ENCODE measurements around the gene CCDC192.
"Not testable (repeated sequence)": the region's sequence is repeated elsewhere in the genome, so short reads cannot be mapped to it uniquely, and the experiment has no call there.

Gene CCDC192

DNA sequence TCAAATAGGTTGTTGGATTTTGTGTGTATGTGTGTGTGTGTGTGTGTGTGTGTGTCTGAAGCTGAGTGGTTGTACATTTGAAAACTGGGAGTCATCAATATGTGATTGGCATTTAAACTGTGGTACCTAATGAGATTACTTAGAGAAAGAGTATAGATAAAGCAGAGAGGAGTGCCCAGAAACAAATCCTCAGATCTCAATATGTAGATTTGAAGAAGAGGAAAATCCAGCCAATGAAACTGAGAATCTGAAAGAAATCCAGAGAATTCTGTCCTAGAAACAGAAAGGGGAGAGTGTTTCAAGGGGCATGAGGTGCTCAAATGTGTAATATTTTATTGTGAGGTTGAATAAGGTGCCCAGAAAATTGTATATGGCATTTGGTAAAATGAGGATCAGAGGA, 66.2 kb downstream of the CCDC192 start:
- DNase-seq: no peak

DNA sequence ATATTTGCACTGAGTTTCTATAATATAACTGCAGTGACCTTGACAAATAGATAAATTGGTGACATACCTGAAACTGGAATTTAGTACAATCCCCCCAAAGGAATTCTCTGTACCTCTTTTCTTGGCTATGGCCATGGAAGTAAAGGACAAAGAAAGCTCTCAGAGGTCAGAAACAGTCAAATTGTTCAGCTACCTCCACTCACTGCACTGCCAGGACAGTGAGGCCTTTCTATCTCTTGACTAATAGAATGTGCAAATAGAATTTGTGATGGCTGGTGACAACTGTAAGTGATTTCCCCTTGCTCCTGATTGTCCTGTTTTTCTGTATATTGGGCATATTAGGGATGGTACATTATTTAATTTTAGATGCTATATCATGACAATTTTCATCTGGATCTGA, 67.1 kb downstream of the CCDC192 start:
- DNase-seq: no peak

DNA sequence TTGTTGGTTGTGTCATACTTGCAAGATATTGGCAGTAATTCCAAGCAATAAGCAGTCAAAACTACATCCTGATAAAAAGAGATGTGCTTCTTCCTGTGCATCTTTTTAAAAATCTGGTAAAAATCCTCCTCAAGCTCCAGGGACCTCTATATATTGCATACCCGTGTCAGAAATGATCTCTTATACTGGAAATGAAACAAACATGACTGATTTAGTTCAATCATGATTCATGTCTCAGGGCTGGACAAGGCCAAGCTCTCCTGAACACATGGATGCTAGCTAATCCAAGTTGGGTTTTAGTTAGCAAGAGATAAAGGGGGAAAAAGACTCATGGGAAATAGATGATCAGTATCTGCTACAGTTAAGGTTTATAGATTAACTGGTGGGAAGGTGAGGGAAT, 69.3 kb downstream of the CCDC192 start:
- DNase-seq: no peak

DNA sequence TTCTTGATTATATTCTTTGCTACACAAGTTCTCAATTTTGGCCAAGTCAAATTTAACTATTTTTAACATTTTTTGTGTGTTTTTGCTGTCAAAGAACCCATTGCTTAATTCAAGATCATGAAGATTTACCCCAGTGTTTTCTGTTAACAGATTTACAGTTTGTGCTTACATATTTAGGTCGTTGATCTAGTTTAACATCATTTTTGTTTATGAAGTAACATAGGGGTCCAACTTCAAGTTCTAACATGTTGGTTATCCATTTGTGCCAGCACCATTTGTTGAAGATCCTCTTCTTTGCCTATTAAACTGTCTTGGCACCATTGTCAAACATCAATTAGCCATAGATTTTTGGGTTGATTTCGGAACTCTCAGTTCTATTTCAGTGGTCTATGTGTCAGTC, 71.0 kb downstream of the CCDC192 start:
- no peak for DNase-seq

DNA sequence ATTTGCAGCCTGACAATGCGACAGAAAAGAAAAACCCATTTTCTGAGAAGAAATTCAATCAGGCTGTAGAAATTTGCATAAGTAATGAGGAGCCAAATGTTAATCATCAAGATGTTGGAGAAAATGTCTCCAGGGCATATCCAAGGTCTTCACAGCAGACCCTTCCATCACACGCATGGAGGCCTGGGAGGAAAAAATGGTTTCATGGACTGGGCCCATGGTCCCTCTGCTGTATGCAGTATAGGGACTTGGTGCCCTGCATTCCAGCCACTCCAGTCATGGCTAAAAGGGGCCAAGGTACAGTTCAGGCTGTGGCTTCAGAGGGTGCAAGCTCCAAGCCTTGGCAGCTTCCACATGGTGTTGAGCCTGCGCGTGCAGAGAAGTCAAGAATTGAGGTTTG, 73.3 kb downstream of the CCDC192 start:
- no peak for DNase-seq

DNA sequence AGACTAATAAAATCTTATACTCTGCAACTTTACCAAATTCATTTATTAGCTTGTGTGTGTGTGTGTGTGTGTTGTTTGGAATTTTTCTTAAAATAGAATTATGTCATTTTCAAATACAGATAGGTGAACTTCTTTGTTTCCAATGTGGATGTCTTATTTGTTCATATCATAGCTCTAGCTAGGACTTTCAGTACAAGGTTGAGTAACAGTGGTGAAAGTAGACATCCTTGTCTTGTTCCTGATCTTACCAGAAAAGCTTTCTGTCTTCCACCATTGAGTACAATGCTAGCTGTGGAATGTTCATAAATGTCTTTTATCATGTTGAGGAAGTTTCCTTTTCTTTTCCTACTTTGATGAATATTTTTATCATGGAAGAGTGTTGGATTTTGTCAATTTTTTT, 74.8 kb downstream of the CCDC192 start:
- DNase-seq: no peak

DNA sequence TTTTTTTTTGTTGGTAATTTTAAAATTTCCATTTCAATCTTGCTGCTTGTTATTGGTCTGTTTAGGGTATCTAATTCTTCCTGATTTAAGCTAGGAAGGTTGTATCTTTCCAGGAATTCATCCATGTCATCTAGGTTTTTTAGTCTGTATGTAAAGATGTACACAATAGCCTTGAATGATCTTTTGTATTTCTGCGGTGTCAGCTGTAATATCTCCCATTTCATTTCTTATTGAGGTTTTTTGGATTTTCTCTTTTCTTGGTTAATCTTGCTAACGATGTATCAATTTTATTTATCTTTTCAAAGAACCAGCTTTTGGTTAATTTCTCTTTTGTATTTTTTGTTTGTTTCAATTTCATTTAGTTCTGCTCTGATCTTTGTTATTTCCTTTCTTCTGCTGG, 79.3 kb downstream of the CCDC192 start:
- not testable (repeated sequence) for DNase-seq

DNA sequence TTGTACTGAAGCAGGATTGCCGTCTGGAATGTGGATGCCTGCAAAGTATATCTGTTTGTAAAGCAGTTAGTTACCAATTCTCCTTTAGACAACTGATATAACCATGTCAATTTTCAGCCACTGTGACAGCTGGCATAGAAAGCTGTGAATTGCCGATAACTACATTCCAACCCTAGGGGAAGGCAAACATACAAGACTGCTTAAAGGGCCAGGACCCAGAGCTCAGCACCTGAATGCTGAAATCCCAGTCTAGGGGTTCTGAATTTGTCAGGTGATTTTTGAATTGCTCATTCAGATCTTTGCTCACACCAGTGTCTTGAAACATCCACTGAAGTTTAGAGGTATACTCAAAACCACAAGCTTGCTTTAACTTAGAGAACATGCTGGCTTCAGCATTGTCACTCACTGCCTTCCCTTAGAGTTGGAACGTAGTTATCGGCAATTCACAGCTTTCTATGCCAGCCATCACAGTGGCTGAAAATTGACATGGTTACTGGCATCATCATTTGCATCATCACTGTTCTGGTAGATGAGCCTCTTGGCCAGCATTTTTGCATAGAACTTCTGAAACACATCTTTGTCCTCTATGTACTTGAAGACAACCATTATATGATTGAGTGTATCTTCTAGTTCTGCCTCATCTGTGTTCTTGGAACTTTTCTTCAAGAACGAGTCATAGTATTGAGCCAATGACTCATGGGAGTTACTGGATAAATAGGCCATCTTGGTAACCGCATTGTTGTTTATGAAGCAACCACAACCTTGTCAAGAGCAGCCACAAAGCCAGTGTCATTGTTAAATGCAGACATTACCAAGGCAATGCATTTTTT, 82.1 kb downstream of the CCDC192 start:
- DNase-seq: peak; percentile 27

DNA sequence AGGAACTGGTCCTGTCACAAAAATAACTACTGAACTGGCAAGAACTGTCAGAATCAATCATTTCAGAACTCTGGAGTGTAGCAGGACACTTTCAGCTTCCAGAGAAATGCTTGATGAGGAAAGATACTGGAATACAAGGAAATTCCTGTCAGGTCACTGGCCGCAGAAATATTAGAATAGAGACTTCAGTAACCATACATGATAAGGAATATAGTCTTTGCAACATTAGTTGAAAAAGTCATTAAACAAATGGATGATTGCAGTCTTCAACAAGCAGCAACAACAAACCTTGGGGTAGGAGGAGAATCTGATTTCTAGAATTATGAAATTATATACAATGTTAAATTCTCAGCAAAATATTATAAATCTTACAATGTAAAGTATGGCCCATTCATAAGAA, 88.2 kb downstream of the CCDC192 start:
- no peak for DNase-seq

DNA sequence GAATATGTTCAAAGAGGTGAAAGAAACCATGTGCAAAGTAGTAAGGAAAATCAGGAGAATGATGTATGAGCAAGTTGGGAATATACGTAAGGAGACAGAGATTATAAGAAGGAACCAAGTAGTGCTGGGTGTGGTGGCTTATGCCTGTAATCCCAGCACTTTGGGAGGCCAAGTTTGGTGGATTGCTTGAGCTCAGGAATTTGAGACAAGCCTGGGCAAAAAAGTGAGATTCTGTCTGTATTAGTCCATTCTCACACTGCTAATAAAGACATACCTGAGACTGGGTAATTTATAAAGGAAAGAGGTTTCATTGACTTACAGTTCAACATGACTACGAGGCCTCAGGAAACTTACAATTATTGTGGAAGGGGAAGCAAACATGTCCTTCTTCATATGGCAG, 88.7 kb downstream of the CCDC192 start:
- DNase-seq: not testable (repeated sequence)

DNA sequence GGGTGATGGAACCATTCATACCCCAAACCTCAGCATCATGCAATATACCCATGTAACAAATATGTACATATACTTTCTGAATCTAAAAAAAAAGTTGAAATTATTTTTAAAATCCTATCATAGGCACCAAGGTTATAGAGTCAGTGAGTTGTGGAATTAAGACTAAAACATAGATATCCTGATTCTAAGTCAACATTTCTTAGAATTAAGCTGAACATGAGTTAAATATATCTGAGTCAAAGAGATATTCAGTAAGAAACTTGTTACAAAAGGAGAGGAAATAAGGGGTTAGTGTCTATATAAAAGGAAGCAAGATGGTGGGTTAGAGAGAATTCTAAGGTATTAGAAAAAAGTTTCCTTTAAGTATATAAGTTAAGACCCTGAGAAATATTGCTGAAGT, 89.9 kb downstream of the CCDC192 start:
- DNase-seq: no peak

DNA sequence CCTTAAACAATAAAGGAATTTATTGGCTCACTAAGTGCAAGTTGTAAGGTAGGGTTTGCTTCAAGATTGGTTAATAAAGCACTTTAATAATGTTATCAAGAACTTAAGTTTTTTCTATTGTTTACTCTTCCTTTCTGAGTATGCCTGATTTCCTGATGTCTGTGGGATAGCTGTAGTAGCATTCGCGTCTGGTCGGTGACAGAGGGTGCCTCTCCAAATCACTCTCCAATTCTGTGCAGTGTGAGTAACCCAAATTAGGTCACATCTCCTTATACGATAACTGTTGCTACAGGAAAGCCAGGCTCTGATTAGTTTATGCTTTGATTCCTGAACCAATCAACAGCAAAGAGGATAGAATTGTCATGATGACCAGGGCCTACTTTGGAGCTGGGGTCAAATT, 90.7 kb downstream of the CCDC192 start:
- no peak for DNase-seq

DNA sequence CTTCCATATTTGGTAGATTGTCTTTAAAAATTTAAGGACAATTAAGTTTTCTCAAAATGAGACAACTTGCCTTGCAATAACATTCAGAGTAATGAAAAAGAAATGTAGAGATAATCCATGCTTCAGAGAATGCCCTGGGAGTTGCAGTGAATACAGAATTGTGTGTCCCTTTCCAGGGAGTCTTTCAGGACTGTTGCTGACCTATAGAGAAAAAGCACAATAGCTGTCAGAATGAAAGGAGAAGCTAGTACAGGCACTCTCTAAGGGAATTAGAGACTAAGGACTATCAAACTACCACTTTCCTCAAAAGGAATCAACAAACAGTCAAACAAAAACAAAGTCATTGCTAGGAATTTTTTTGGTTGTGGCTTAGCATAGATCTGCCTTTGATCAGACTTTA, 93.0 kb downstream of the CCDC192 start:
- DNase-seq: no peak

DNA sequence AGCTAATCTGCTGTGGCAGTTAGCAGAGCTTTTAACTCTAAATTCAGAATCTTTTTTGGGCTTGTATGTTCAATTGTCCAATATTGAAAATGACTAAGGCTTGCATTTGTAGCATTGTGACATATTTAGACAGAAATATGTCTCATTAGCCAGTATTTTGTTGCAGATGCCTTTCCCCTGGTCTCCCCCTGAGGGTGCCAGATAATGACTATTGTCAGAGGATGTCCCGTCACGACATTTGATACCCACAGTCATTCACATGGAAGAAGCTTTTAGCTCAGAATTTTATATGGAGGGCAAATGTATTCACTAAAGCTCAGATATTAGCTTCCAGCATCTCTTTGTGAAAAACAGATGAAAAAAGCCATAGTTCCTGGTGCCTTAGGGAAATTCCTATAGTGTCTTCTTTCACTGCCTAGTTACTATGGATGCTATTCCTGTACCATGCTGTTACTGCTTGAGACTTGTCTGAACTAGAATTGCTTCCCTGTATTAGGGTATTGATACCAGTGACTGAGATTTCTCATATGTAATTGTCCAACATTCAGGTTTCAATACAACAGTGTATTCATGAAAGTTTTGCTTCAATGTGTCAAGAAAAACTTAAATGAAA, 96.2 kb downstream of the CCDC192 start:
- no peak for DNase-seq

DNA sequence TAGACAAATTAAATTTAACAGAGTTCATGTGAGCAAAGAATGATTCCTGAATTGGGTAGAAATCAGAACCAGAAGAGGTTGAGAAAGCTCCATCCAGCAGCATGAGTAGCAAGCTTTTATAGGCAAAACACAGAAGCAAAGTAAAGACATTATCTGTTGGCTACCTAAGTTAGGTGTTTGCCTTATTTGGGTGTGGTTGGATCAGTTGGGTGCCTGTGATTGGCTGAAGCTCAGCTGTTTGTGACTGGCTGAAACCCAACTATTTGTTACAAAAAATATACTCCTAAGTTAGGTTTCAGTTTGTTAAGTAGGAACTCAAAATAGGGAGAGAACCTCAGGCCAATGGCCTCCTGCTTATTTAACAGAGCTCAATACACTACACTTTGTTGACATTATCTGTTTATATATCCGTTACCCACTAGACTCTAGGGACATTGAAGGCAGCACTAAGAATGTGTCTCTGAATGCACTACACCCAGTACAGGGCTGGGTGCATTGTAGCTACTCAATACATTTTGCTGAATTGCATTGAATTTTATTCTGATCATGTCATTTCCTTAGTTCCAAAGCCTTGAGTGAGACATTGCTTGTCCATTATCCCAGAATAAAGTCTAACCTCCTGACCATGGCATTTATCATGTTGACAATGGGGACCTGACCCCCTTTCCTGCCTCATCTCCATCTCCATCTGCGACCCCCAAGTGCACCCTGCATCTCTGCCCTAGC, 98.7 kb downstream of the CCDC192 start:
- no peak for DNase-seq

DNA sequence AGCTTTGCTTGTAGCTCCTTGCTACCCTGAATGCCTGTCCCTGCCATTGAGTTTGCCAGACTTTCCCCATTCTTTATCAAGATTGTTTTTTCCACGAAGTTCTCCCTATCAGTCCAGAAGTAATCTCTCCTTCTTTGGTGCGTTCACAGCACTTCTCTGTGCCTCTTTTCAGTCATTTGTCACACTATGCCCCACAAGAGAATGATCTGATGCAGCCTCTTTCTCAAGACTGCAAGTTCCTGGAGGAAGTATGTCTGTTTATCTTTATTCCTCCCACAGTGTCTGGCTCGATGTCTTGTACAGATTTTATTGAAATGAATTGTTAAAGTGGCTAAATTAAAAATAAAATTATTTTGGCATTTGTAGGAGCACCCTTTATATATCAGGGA, 99.3 kb downstream of the CCDC192 start:
- DNase-seq: no peak

DNA sequence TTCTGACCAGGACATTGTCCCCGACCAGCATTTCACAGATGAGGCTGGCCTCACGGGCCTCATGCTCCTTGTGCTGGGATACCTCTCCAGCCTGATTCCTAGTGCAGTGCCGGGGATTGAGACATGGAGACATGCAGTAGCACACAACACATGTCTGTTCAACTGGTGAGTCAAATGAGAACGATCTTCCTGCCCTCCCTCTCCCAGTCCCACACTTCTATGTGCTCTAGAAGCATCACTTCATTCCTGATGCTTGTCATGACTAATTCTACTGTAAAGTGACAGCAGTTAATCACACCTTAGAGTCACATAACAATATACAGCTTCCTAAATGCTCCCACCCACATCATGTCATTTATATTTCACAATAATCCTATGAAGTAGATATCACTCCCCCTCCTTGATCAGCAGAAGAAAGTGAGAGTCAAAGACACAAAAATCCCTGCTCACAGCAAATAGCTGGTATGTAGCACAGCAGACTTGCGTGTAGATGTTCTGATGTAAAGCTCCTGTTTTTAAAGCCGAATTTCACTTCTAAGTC, 101.8 kb downstream of the CCDC192 start:
- no peak for DNase-seq

DNA sequence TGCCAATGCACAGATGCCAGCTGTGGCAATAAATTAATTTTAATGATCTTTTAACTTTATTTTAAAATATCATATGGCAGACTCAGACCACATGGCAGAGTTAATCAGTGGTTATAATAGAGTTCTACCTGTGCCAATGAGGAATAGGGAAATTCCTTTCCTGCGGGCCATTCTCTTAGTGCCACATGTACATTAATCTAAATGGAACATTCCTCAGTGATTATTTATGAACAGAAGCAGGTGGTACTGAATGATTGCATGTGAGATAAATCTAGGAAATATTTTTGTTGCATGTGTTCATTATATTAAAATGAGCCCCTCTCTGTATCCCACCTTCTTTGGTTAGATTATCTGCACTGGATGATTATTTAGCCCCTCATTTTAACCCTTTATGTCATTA, 102.3 kb downstream of the CCDC192 start:
- no peak for DNase-seq

DNA sequence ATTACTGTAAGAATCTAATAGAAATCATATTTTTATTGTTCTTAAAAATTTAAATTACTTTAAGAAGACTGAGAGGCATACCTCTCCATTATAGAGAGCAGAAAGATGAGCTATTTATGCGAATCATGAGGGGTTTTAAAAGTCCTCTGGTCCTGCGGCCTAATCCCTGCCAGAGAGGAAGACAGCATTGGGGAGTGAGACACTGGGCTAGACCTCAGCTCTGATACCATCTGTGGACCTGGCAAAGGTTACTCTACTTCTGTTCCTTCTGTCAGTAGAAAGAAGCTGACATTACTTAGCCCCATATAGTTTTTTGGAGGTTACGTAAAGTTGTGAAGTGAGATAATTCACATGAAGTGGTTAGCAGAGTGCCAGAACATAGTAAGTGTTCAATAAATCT, 103.6 kb downstream of the CCDC192 start:
- DNase-seq: no peak

DNA sequence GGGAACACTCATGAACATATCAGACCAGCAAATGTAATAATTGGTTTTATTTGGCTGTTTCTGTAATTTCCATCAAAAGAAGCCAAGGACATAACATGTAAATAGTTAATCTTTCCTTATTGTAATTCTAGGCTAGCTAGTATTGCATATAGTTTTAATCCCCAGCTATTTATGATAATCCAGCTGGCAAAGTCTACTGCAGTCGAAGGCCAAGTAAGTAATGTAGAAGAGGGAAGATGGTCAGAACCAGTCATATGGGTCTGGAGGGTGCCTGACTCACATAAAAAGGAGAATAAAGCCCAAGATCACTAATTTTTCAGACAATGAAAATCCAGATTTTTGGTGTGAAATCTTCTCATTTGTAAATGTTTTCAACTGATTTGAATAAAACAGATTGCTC, 106.3 kb downstream of the CCDC192 start:
- no peak for DNase-seq

DNA sequence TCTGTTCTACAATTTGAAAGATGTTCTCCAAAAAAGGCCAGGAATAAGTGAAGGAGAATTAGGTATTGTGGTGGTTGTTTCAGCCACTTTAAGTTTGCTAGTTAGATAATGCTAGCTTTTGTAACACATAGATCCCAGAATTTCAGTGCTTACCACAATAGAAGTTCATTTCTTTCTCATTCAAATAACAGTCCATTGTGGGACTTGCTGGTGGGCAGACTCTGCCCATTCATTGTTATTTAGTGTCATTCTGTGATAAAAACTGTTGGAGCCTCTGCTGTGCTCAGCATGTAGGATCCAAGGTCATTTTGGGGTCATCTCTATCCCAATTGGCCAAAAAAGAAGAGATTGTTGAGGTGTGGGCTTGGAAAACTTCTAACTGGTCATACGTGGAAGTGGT, 106.8 kb downstream of the CCDC192 start:
- DNase-seq: no peak

DNA sequence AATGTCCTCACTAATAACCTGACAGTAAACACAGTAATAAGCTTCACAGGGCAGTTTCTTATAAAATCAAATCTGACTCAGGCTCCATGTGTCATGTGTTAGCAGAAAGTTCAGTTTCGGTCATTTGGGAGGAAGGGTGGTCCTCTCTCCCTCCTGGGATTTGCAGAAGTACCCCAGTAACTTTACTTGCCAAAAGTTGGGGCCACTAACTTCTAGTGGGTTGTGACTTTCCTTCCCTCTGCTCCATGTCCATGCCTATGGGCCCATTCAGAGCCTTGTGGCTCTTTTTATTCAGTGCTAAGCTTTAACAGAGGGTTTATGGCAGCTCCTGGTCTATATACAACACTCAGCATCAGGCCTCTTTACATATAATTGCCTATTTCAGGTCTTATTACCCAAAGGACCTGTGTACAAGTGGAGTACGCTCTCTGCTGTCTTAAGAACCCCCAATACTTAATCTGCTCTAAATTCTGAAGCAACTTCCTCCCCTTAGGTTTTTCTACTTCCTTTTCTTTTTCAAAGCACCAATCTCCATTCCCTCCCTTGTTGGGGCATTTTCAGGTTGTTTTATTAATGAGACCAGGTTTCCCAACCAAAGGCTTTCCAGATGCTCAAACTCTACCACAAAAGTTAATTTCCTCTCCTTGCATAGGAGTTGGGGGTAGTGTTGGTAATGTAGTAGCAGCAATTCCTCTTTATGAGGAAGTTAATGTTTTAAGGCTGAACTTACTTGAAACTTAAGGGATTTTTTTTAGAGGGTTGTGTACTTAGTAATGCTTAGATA, 107.7 kb downstream of the CCDC192 start:
- DNase-seq: no peak

DNA sequence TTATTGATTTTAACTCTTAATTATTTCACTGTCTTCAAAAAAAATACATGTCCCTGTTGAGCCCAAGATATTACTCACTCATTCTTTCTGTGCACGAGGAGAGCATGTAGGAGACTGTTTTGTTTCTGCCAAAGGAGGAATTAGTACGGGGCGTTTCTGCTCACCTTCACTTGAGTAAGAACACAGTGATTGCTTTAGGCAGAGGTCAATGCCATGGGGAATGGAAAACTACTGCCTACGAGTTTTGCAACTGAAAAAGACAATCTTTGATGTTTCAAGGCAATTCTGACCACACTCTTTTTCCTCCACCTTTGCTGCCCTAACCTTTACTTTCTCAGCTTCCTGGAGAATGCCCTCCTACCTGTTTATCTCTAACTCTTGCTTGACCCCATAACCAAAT, 109.4 kb downstream of the CCDC192 start:
- DNase-seq: no peak

Measured in CD4-positive, alpha-beta T cell treated with Interleukin-12 subunit alpha and Interleukin-12 subunit beta, for 1 hour (primary cell).